MM.1S (cell line): ENCODE measurements around the gene ASIC4.

Experiments
- CTCF ChIP-seq: fragments of 300-600 bp; sonication (generic); IDR thresholded peaks from 2 replicates; pipeline ENCODE4 v1.5.1; 2016; ENCODE audit warnings: antibody characterized with exemption, low read length, mixed read lengths
- EZH2 ChIP-seq: fragments of 300-600 bp; sonication (generic); optimal IDR thresholded peaks from 2 replicates; pipeline ENCODE3; 2017; ENCODE audit warnings: low read depth, mild to moderate bottlenecking, antibody characterized with exemption, low read length, mixed read lengths
- EZH2phosphoT487 ChIP-seq: fragments of 300-600 bp; sonication (generic); IDR thresholded peaks from 2 replicates; pipeline ENCODE4 v1.6.1; 2018; ENCODE audit warnings: antibody characterized with exemption, low read length

GRCh38 chr2:219476652-219477151 is 37.6 kb upstream of the ASIC4 start:
- TF ChIP-seq CTCF (no peak), EZH2phosphoT487 (no peak), EZH2 (no peak)
